Measurements from ENCODE around the gene SCRT2. TPM values are rescaled to one million over a fixed set of nuclear protein-coding genes. Genes with fewer than 3 reads are reported as not detected.
A peak's percentile ranks its signal among the peaks of the same experiment; 100 is the strongest.

SCRT2 gene
- total and polyA plus RNA-seq, 2 of the 8 experiments (the other 6 are each of a cell fraction or from before 2014, with no cell fraction given) = 0.12 to 0.34 TPM

- no peak for TF ChIP-seq TEAD4 (IDR thresholded peaks at IDR 0.05; ENCODE audit: low read depth, low read length)
- no peak for TF ChIP-seq FOSL1 (IDR thresholded peaks at IDR 0.05; ENCODE audit: insufficient read depth, low read depth, low read length)
- peak; percentile 55 for TF ChIP-seq TAF7 (optimal IDR thresholded peaks at IDR 0.05; ENCODE audit: borderline replicate concordance, low read depth, low read length)
- peak; percentile 90 to 93; a peak in 3 of 4 replicates for TF ChIP-seq SIN3A (conservative IDR thresholded peaks at IDR 0.05 in 1 of 2, IDR thresholded peaks at IDR 0.05 in 1 of 2; ENCODE audit: low read depth in 1 of 2, low read length in 2 of 2)
- TF ChIP-seq TBP (IDR thresholded peaks at IDR 0.05; ENCODE audit: low read depth, low read length) = peak; percentile 27; the same call in 1 of the 2 replicates
- TF ChIP-seq BRCA1 (IDR thresholded peaks at IDR 0.05; ENCODE audit: low read depth, low read length) = no peak
- no peak for TF ChIP-seq SRF (IDR thresholded peaks at IDR 0.05; ENCODE audit: low read depth, low read length)
- no peak for TF ChIP-seq PHF8 (conservative IDR thresholded peaks at IDR 0.05; ENCODE audit: low read depth, low read length)
- TF ChIP-seq ASH2L (IDR thresholded peaks at IDR 0.05; ENCODE audit: low read length) = peak; percentile 77
- TF ChIP-seq POU5F1 (IDR thresholded peaks at IDR 0.05; ENCODE audit: low read depth, low read length) = no peak
- no peak for TF ChIP-seq CBX5 (IDR thresholded peaks at IDR 0.05; ENCODE audit: low read depth, low read length)
- no peak for TF ChIP-seq CBX8 (IDR thresholded peaks at IDR 0.05; ENCODE audit: borderline replicate concordance, low read depth, low read length)
- no peak for TF ChIP-seq JUND (IDR thresholded peaks at IDR 0.05; ENCODE audit: low read length)
- no peak for TF ChIP-seq MAFK (IDR thresholded peaks at IDR 0.05; ENCODE audit: low read depth, low read length)
- TF ChIP-seq EGR1 (IDR thresholded peaks at IDR 0.05; ENCODE audit: borderline replicate concordance, low read depth, low read length) = no peak
- TF ChIP-seq EP300 (IDR thresholded peaks at IDR 0.05; ENCODE audit: borderline replicate concordance in 1 of 2, low read depth in 2 of 2, low read length in 2 of 2) = no peak
- no peak for TF ChIP-seq SIRT6 (IDR thresholded peaks at IDR 0.05; ENCODE audit: low read length)
- TF ChIP-seq CTCF (IDR thresholded peaks at IDR 0.05; ENCODE audit: control extremely low read depth in 1 of 3, insufficient read depth in 1 of 3, low read depth in 1 of 3, low read length in 3 of 3) = no peak; a peak in 1 of 4 replicates
- TF ChIP-seq SAP30 (IDR thresholded peaks at IDR 0.05; ENCODE audit: insufficient read depth, insufficient replicate concordance, low read length) = peak; percentile 77
- no peak for TF ChIP-seq SP1 (IDR thresholded peaks at IDR 0.05; ENCODE audit: low read depth, low read length)
- TF ChIP-seq RAD21 (IDR thresholded peaks at IDR 0.05 in 1 of 2, conservative IDR thresholded peaks at IDR 0.05 in 1 of 2; ENCODE audit: low read depth in 2 of 2, low read length in 2 of 2) = no peak
Measured at GRCh38 chr20:675453-676314, at the start of gene SCRT2 (continued).
